Activated CD4-positive, alpha-beta T cell treated with anti-CD3 and anti-CD28 coated beads, Interleukin-2, amount 50 U/mL, for 4 hours (primary cell): ENCODE measurements around the gene GHR.

Experiments
- DNase-seq, 2 experiments: peaks; one replicate each; pipeline ENCODE4 v3.0.0-alpha.2; 2020

GHR gene

GRCh38 chr5:42467572-42467971 is 44.3 kb downstream of the GHR start:
- no peak for DNase-seq

DNA sequence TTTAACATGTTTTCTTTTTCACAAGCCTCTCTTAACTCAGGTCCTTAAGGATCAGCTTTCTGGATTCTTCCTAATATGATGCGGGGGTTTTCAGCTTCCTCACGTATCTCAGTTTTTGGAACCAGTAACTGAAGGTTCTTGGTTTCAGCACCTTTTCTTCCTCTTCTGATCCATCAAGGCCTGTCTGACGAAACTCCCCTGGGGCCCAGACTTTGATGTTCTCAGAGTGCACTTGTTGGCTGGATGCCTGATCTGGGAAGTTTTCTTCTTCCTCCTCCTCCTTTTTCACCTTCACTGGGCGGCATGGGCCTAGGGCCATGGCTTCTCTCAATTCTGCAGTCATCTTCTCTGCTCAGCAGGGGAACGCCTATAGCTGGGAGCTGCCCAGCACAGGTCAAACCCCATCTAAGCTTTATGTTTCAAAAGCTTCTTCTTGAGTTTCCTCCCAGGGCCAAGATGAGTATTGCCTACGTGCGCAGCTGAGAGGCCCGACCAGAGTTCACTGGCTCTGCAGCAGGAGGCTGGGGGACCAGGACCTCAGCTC is 44.8 kb downstream of the GHR start:
- no peak for DNase-seq

- DNase-seq: no peak
Measured at GRCh38 chr5:42483472-42484154, 60.4 kb downstream of the GHR start.

- DNase-seq: no peak
Measured at GRCh38 chr5:42487077-42487476, 63.8 kb downstream of the GHR start.

GRCh38 chr5:42487821-42488220 is 64.6 kb downstream of the GHR start:
- DNase-seq: no peak

DNA sequence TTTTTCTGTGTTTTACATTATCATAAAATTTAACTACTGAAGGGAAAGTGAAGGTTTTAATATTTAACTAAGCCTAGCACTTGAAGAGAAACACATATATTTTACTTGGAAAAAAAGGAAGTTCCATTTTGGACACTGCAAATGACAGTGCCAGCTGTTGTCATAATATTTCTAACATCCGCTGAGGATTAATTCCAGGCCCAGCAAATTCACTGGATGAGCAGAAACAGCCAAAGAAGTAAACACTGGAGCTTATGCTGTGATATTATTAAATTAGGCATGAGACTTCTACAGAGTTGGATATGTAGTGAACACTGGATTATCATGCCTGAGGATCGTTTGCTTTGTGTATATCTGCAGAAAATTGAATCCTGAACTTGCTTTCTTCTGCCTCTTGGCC is 67.6 kb downstream of the GHR start:
- DNase-seq: no peak

DNA sequence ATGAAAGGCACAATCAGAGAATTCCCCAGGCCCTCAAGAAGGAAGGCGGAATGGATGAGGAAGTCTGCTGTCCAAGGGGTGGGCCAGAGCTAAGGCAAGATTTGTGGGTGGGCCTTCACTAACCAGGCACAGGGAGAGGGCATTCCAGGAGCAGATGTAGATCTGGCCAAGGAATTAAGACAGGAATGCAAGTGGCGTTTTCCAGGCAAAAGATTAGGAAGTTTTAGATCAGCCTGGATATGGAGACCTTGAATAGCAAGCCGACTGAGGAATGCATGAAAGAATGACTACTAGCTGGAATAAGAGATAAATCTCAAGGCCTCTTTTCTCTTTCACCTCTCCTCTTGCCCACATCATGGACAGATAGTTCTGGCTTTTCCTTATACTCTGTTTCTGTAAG is 68.5 kb downstream of the GHR start:
- no peak for DNase-seq

DNA sequence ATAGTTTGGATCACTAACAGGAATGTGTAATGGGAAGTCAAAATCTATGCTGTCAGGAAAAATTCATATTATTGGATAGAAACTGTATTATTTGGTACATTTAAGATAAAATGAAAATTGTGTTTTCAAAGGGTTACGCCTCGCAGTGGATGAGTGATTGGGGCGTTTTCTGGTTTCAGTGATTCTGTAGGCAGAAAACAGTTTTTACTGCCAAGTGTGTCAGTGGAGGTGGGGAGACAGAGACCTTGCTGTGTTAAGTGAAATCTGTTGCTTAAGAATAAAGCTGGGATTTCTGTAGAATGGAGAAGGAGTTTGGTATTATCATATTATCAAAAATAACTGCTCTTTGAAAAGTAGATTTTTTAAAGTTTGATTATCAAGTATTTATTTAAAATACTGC is 69.7 kb downstream of the GHR start:
- no peak for DNase-seq

GRCh38 chr5:42494414-42494813 is 71.2 kb downstream of the GHR start:
- no peak for DNase-seq

DNA sequence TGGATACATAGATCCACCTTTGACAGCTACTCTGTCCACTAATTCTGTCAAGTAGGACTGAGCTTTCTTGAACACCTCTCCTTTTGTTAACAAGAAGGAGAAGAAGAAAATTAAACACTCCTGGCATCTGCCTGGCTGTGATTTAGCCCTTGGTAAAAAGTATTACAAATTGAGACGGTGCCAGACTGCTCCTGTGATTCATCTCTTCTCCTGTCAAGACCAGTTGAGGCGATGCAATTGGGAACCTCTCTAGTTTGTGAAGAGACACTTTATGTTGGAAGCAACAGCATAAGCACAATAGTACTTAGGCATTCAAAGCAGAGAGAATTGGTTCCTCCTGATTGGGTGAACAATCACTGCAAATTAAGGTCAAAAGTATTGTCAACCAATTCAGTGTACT is 72.7 kb downstream of the GHR start:
- no peak for DNase-seq

DNA sequence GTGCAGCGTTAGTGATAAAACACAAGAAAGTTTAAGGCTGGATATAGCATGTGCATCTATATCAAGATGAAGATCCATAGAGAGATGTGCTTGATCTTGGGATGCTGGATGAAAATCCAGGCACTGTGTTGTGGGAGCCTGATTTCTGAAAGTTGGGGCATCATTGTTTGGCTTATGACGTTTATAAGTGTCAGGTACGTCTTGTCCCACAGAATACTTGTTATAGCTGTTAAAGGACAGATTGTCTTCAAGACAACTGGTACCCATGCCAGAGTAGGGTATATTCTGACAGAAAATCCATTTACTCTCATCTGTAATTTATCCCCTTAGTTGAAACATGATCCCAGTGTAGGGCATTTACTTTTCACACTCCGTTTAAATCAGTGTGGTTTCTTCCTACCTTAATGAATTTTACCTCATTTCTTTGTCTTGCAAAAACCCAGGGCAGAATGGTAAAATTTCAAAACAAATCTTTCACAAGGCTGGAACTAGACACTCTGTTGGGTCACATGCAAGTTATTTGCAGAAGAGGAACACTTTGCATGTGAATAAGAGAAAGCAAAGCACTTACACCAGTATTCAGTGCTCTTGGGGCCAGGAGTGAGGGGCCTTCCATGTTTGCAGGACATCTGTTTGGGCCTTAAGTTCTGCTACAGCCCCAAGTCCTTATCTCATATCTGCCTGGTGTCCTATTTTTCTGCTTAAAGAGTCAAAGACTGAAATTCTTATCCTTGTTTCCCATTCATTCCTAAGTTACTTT is 73.3 kb downstream of the GHR start:
- no peak for DNase-seq

- no peak for DNase-seq
Measured at GRCh38 chr5:42498000-42498399, 74.8 kb downstream of the GHR start.

DNA sequence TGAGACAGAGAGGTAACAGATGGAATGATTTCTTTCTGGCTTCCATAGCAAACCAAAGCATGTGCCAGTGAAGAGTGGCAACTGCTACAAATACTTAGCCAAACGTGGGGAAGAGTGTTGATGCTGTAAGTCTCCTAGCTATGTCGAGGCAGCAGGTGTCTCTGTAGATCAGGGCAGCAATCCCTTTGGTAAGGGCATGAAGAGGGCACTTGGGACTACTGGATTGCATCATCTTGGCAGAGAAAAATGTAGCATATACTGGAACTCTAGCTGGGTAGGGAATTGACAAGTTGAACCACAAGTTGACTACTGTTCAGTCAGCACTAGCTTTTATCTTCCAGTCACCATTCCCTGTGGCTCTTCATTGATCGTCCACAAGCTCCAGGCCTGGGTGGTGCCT is 75.8 kb downstream of the GHR start:
- no peak for DNase-seq

DNA sequence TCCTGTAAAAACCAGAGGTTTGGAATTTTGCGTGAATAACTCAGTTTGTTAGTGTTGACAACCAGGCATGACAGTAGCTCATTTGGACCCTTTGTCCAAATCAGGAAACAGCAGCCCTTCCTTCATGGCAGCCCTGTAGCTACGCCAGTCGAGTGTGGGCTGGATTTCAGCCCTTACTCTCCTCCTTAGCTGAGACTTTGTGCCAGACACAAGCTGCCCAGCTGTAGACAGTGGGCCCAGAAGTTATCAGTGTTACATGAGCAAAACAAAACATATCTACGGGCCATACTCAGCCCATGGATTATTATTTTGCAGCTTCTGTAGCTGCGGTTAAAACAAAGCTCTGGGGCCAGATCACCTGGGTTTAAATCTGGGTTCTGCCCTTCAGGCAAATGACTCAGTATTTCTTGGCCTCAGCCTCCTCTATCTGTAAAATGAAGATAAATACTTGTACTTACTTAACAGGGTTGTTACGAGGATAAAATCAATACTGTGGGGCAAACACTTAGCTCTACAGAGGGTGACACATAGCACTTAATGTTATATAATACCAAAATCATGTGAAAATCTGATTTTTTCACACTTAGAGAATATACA is 76.9 kb downstream of the GHR start:
- DNase-seq: no peak

DNA sequence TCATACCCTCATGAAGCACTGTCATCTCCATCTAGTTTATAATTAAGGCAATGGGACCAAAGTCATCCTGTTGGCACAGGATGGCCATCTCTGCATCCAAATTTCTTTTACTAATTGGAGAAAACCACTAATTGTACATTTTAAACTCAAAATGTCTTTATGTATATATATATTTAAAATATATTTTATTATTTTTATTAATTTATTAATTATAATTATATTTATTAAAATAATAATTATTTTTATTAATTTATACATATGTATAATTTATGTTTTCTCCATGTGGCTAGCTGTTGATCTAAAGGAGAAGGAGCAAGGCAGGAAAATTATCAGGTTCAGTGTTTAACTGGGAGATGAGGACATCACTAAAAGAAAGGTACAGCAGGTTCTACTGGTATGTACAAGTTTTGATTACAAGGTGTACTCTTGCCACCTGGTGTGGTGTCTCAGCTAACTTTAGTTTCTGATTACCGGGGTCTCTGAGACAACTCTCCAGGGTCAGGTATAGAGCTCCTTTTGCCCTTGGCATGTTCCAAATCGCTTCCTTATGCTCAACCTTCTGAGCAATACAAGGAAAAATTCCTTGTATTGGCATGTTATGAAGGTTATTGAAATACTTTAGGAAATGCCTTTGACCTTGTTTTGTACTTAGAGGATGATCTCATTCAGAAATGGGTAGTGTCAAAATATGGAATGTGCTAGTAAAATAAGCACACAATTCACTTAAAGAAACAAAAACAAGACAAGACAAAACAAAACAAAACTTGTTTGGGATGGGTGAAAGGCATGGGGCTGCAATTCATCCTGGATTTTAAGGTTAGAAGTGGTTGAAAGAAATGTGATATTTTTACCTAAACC is 79.6 kb downstream of the GHR start:
- no peak for DNase-seq

DNA sequence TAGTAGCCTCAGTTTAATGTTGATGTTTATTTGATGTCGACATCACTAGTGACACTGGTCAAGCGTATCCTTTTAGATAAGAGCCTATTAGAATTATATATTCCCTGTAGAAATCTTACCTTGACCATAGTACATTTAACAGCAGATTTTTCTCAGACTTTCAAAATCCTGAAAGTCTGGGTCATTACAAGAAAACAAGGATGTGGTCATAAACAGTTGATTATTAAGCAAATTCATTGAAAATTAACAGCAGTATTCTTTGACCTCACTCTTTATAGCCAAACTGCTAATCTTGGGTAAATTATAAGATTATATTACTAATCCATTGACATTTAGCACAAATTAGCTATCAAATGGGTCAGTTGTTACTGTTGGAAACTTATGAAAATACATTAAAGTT is 83.4 kb downstream of the GHR start:
- no peak for DNase-seq

- no peak for DNase-seq
Measured at GRCh38 chr5:42507451-42508097, 84.3 kb downstream of the GHR start.

DNA sequence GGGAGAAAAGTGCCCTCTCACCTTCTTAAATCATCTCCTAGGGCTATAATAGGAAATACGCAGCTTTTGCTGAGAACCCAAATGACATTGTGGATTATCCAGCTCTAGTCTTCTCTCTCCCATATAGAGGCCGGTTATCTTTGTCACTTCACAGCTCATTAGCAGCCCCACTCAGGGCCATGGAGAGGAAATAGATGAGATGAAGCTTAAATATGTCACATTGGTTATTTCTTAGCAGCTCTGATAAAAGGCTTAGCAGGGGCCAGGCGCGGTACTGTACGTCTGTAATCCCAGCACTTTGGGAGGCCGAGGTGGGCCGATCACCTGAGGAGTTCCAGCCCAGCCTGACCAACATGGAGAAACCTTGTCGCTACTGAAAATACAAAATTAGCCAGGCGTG is 90.0 kb downstream of the GHR start:
- DNase-seq: no peak

DNA sequence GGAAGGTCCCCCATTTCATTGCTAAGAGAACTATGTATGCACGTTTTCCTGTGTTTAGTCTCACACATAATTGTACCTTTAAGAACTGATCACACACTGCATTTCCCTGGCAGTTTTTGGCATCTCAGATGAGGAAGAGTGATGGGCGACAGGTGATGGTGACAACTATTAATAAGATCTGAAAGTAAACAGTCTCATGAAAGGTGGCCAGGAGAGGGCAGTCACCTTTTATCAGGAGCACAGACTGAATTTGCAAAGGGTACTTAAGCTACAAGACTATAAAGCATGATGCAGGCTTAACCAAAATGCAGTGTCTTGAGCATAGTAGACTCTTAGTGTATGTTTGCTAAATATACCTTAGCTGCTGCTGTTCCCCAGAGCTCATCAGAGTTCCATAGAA is 91.5 kb downstream of the GHR start:
- DNase-seq: no peak

GRCh38 chr5:42515504-42515903 is 92.3 kb downstream of the GHR start:
- DNase-seq: no peak

DNA sequence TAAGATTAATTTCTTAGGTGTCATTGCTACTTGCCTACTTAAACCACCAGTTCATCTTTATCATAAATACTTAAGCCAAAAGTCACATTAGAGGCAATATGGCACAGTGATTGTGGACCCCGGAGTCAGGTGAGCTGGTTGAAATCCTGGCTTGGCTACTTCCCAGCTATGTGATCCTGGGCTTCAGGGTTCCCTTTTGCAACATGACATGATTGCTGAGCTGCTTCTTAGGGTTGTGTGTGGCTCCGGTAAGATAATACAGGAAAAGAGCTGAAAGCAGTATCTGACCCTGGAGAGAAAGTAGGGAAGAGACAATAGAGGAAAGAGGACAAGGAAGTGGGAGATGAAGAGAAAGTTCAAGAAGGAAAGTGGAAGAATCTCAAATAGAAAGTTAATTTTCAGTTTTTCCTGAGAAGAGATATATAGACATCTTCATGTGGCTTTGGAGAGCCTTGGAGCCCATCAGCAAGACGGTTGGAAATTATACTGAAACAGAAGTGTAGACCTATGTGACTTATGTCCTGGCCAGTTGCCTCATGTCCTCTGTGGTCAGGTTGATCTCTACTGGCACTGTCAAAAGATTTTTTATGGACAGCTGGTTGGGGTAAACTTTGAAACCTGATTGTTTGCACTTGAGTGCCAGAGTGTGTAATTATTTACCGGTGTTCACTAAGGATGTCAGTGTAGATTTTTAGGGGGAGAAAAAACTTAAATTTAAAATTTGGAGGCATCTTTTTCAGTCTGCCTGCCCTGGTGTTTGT is 93.2 kb downstream of the GHR start:
- no peak for DNase-seq

DNA sequence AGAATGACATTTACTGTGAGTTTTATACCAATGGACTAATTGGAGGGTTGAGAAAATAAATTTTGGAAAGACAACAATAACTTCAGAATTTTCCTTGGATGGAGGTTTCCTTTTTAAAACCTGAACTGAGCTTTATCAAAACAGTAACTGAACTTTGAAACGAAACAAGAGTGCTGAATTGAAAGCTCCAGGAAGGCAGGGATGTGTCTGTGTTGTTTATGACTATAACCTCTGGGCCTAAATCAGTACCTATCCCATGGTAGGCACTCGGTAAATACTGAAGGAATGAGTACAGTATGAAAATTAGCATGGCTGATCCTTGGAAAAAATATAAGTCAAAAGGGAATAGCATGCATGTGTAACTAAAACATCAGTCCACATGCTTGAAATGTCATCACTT is 93.9 kb downstream of the GHR start:
- no peak for DNase-seq
